Islet precursor cell (in vitro differentiated cells): ENCODE measurements around the gene RYR2.

Experiments
- DNase-seq: peaks from one replicate; pipeline ENCODE4 v3.0.0-alpha.2; 2018

The RYR2 gene

GRCh38 chr1:237205400-237206064, 163.5 kb downstream of the RYR2 start:
- DNase-seq, result no peak

- DNase-seq, result no peak
Observed at GRCh38 chr1:237206065-237206414, 164.1 kb downstream of the RYR2 start.

DNA sequence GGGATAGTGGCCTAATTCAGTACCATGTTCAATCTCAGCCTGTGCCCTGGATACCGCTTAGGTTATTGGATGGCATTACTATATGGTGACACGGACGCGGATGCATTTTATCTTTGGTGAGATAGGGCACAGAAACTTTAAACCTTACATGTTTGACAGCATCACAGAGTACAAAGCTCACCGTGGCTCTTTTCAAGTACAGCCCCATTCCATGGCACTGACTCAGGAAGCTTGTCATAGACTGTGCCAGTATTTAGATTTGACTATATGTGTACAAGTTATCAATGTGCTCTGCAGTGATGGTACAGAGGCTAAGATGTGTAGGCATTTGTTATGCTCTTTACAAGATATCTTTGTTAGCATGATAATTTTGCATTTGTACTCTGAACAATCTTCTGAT, 169.0 kb downstream of the RYR2 start:
- DNase-seq, result no peak

DNA sequence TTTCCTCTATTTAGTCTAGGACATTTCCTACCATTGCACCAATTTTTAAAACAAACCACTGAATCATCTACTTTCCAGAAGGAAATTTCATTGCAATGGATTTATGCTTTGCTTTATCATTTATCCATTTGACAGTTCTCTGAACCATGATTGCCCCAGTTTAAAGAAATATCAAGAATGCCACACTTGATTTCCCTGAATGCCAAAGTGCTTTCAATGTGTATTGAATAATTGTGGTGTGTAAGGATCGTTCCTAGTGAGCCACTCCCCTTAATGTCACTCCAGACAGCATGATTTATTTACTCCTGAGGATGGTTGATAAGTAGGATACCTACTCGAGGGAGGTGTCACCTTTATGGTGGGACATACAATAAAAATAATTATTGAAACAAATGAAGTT, 169.6 kb downstream of the RYR2 start:
- DNase-seq, result no peak

GRCh38 chr1:237219751-237220642, 178.0 kb downstream of the RYR2 start:
- no peak for DNase-seq

DNA sequence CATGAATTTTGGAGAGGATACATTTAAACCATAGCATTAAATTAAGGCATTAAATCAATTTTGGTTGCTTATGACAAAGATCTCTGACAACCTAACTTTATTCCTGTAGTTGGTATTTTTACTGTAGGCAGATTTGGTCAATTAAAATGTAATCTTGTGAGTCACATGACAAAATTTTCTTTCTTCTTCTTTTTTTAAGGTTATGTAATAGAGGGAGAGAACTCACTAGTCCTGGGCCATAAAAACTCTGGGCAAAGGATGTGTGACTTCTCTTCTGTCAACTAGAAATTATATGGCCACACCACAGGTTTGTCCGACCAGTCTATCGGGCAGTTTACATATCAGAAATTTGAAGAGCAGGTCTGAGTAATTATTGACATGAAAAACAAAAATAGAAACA, 181.4 kb downstream of the RYR2 start:
- no peak for DNase-seq

GRCh38 chr1:237226177-237226944, 184.4 kb downstream of the RYR2 start:
- DNase-seq, result no peak

GRCh38 chr1:237227476-237227875, 185.5 kb downstream of the RYR2 start:
- DNase-seq, result no peak

- no peak for DNase-seq
Observed at GRCh38 chr1:237228421-237228820, 186.4 kb downstream of the RYR2 start.

- no peak for DNase-seq
Observed at GRCh38 chr1:237229333-237229732, 187.3 kb downstream of the RYR2 start.

DNA sequence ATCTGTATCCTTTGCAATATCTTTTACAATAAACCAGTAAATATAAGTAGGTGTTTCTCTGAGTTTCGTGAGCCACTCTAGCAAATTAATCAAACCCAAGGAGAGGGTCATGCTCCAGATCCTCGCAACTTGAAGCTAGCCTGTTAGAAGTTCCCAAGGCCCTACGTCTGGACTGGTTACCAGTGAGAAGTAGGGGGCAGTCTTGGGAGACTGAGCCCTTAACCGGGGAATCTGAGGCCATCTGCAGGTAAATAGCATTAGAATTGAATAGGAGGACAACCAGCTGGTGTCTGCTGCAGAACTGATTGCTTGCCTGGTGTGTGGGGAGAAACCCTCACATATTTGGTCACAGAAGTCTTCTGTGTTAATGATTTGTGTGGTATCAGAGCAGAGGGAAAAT, 190.5 kb downstream of the RYR2 start:
- no peak for DNase-seq

DNA sequence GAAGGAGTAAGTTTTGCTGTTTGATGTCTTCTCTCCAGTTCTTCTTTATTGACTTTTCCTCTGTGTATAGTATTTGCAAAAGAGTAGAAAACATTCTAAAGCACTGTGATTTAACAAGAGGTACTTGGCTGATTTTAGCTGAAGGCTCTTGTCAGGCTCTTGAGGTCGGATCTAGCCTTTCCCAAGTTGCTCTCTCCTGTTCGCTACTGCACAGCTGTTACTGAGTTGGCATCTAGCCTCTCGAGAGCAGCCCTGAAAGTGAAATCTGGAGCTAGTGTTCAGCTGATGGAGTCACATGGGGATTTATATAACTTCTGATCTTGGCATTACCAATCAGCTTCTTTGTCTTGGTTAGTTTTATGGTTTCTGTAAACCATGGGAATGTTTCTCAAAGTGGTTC, 193.1 kb downstream of the RYR2 start:
- no peak for DNase-seq

DNA sequence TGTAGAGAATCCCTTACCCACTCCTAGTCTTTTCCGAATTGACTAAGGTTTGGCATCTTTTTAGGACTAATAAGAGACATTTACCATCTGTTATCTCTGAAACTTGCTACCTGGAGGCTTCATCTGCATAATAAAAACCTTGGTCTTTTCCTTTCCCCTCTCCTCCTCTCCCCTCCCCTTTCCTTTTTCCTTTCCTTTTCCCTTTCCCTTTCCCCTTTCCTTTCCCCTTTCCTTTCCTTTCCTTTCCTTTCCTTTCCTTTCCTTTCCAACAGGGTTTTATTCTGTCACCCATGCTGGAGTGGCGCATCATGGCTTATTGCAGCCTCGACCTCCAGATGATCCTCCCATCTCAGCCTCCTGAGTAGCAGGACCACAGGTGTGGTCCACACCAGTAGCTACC, 195.7 kb downstream of the RYR2 start:
- no peak for DNase-seq

- no peak for DNase-seq
Observed at GRCh38 chr1:237239248-237239647, 197.3 kb downstream of the RYR2 start.

DNA sequence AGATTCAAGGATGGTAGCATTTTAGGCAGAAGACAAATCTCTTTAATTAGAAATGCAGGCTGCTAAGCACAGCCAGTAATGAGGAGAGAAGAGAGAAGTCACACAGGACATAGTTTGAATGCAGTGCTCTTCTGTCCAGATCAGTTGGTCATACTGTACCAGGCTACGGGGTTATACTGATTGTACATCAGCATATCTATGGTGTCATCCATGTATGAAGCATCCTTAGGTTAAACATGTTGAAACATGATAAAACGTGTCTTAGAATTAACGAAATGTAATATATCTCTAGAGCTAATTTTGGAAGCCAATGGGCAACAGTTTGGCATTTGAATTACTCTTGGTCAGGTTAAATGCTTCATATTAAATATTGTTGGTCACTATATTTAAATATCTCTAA, 199.1 kb downstream of the RYR2 start:
- no peak for DNase-seq

DNA sequence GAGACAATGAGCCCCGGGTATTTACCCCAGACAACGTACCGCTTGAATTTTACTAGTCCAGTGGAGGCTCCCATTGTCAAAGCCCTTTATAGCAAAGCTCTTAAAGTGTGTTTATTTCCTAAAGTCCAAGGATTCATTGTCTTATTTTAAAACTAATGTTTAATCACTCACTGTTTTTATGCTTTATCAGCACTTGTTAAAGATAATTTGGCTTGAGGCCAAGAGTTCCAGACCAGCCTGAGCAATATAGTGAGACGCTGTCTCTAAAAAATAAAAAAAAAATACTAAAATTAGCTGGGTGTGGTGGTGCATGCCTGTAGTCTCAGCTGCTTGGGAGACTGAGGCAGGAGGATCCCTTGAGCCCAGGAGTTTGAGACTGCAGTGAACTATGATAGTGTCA, 202.8 kb downstream of the RYR2 start:
- DNase-seq, result no peak

DNA sequence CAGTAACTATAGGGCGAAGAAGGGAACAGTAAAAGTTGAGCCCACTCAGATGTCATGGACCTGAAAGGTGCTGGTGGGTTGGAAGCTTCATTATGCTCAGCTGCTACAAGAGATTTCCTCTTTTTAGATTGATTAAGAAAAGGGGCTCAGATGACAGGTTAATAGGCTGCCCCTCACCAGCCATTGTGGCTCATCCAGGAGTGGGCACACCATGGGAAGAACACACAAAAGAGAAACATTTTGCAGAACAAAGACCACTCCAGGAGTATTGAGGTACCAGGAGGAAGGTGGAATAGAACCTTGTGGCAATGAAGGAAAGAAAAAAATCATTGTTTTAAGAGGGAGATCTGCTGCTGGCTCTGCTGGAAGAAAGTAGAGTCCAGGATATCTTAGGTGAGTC, 205.5 kb downstream of the RYR2 start:
- DNase-seq, result no peak

DNA sequence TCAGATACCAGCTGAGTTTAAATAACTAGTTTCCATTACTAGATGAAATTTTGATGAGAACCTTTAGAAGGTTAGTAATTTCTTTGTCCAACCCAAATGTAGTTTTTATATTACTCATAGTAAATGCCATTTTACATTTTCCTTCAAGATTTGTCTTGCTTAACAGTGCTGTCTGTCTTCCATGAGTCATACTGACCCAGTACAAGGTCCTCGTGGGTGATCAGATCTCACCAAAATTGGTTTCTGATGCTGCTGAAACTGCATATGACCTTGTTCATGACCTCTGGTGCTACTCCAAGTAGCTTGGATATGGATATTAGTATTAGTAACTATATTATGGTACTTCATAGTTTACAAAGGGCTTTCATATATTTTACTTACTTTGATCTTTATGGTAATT, 207.1 kb downstream of the RYR2 start:
- no peak for DNase-seq

DNA sequence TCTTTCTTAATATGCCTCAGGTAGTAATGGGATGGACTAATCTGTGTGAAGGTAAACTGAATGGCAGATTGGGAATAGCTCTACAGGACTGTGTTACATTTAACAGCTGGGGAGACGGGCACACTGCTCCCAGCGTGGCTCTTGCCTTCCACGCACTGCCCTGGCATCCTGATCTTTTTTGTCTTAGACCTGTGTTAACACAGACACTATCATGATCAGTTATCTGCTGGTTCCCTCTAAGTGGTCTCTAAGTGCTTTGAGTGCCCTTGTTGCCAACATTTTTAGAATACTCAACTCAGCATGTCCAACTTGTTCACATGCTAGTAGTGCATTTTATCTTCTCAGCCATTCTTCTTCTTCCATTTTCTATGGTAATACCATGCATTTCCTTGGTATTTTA, 208.1 kb downstream of the RYR2 start:
- DNase-seq, result no peak

GRCh38 chr1:237255071-237255470, 213.1 kb downstream of the RYR2 start:
- no peak for DNase-seq

DNA sequence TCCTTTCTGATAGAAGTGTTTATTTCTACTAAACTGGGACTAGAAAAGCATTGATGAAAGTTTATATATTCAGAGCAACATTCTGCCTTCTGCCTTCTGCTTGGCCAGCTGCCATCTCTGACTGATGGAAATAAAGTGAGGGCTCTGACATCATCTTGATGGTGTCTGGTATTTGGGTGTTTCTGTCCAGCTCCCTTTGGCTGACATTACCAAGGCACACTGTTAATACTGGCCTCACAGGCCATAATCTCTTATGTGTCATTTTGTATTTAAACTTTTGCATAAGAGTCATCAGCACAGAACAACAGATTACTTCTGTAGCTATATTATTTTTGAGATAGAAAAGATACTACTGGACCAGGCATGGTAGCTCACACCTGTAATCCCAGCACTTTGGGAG, 216.9 kb downstream of the RYR2 start:
- DNase-seq, result no peak

DNA sequence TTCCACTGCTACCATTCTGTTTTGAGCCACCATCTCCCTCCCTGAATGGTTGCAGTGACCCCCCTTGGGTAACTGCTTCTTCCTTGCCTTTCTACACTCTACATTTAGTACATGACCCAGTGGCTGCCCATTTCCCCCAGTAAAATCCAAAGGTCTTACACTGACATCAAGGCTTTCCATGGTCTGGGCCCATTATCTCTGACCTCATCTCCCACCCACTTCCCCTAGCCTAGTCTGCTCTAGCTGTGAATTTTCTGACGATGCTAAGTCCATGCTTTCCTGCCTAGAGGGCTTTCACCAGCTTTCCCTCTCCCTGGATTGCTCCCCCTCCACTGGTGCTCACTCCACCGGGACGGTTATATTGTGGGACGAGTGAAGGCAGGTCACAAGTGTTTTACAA, 219.2 kb downstream of the RYR2 start:
- no peak for DNase-seq

- DNase-seq, result no peak
Observed at GRCh38 chr1:237267743-237268142, 225.8 kb downstream of the RYR2 start.

- DNase-seq, result no peak
Observed at GRCh38 chr1:237269938-237270337, 228.0 kb downstream of the RYR2 start.
